Activated CD4-positive, alpha-beta T cell treated with anti-CD3 and anti-CD28 coated beads, Interleukin-2, amount 50 U/mL, for 48 hours (primary cell): ENCODE measurements around the gene MRPL41.
A peak's percentile ranks its signal among the peaks of the same experiment; 100 is the strongest.
"Not testable (repeated sequence)": the region's sequence is repeated elsewhere in the genome, so short reads cannot be mapped to it uniquely, and the experiment has no call there.

Source experiments
- DNase-seq, 2 experiments: peaks; one replicate each; pipeline ENCODE4 v3.0.0-alpha.2; 2020

The MRPL41 gene

GRCh38 chr9:137554349-137554748 lies 2.7 kb downstream of the MRPL41 start:
- DNase-seq, result no peak

GRCh38 chr9:137555179-137555578 lies 3.5 kb downstream of the MRPL41 start:
- no peak for DNase-seq

- no peak for DNase-seq
These were observed 4.6 kb downstream of the MRPL41 start for GRCh38 chr9:137556069-137556838.

- no peak for DNase-seq
These were observed 6.4 kb downstream of the MRPL41 start for GRCh38 chr9:137558127-137558526.

- DNase-seq, result no peak
These were observed 12.5 kb downstream of the MRPL41 start for GRCh38 chr9:137564134-137564533.

- DNase-seq, result no peak
These were observed 13.2 kb downstream of the MRPL41 start for GRCh38 chr9:137564817-137565411.

GRCh38 chr9:137568445-137568844 lies 16.8 kb downstream of the MRPL41 start:
- DNase-seq, result not testable (repeated sequence)

- DNase-seq, result no peak
These were observed 18.0 kb downstream of the MRPL41 start for GRCh38 chr9:137569609-137570203.

- no peak for DNase-seq
These were observed 18.9 kb downstream of the MRPL41 start for GRCh38 chr9:137570566-137570965.

- DNase-seq, result no peak
These were observed 22.5 kb downstream of the MRPL41 start for GRCh38 chr9:137574192-137574591.

- peak; percentile 19 to 38 for DNase-seq
These were observed 23.7 kb downstream of the MRPL41 start for GRCh38 chr9:137575364-137575715.

GRCh38 chr9:137575716-137576411 lies 24.2 kb downstream of the MRPL41 start:
- no peak for DNase-seq

- peak; percentile 98 for DNase-seq
These were observed 27.0 kb downstream of the MRPL41 start, which contains the start of gene DPH7 for GRCh38 chr9:137578518-137579258. Gene DPH7 (minus strand): TSS chr9:137578925. CDS start chr9:137578777, 148 bp downstream.

- no peak for DNase-seq
These were observed 27.6 kb downstream of the MRPL41 start for GRCh38 chr9:137579259-137579604.

GRCh38 chr9:137580209-137580953 lies 28.7 kb downstream of the MRPL41 start:
- no peak for DNase-seq

GRCh38 chr9:137580954-137581322 lies 29.3 kb downstream of the MRPL41 start:
- no peak for DNase-seq

GRCh38 chr9:137581361-137582285 lies 29.9 kb downstream of the MRPL41 start:
- DNase-seq, result no peak

- DNase-seq, result peak in 1 of 2 experiments; percentile 26
These were observed 30.7 kb downstream of the MRPL41 start for GRCh38 chr9:137582286-137582860.

GRCh38 chr9:137583347-137583746 lies 31.7 kb downstream of the MRPL41 start:
- no peak for DNase-seq

- no peak for DNase-seq
These were observed 32.3 kb downstream of the MRPL41 start for GRCh38 chr9:137583957-137584356.

GRCh38 chr9:137586854-137587253 lies 35.2 kb downstream of the MRPL41 start:
- no peak for DNase-seq
